ENCODE data around the gene USP34. TPM values are rescaled to one million over a fixed set of nuclear protein-coding genes. Genes with fewer than 3 reads are reported as not detected.

Gene USP34
- total and polyA plus RNA-seq, 9 donors: 57.4 to 132 (median 116) TPM

- no peak overlapping the region for H3K27ac ChIP-seq
- 88 to 92% (median 90%) methylated on average over 14 of the region's 14 CpGs for WGBS, 3 donors
- no peaks in the 10 kb centered on the region for H3K27me3 ChIP-seq
- DNase-seq: no peak
- H3K4me1 ChIP-seq (ENCODE audit: insufficient read depth): peaks cover 2% of the 10 kb centered on the region
- H3K9me3 ChIP-seq: no peaks in the 10 kb centered on the region
- intact Hi-C loops (cut with DNase I): no loop called here
- H3K36me3 ChIP-seq: no peaks in the 10 kb centered on the region
- TF ChIP-seq CTCF (IDR thresholded peaks at IDR 0.05): no peak
- no peak for TF ChIP-seq POLR2A (IDR thresholded peaks at IDR 0.05)
- no peak for TF ChIP-seq EP300 (IDR thresholded peaks at IDR 0.05)
- H3K4me3 ChIP-seq: no peak overlapping the region
These were observed 101.9 kb downstream of the USP34 start for GRCh38 chr2:61368687-61369665.

- no peak overlapping the region for H3K4me3 ChIP-seq
- no peak overlapping the region for H3K27ac ChIP-seq
- H3K4me1 ChIP-seq (ENCODE audit: insufficient read depth): peaks cover 2% of the 10 kb centered on the region
- no peaks in the 10 kb centered on the region for H3K9me3 ChIP-seq
- DNase-seq: no peak
- WGBS, 3 donors: 80 to 95% (median 92%) methylated on average over 12 of the region's 12 CpGs
- H3K36me3 ChIP-seq: no peaks in the 10 kb centered on the region
- intact Hi-C loops (cut with DNase I): no loop called here
- no peaks in the 10 kb centered on the region for H3K27me3 ChIP-seq
- TF ChIP-seq POLR2A (IDR thresholded peaks at IDR 0.05) (no peak), EP300 (IDR thresholded peaks at IDR 0.05) (no peak), CTCF (IDR thresholded peaks at IDR 0.05) (no peak)
These were observed 103.7 kb downstream of the USP34 start for GRCh38 chr2:61367177-61367576.

- Histone ChIP-seq H3K4me1 (ENCODE audit: insufficient read depth) (no peaks in the 10 kb centered on the region), H3K4me3 (no peak overlapping the region), H3K9me3 (no peaks in the 10 kb centered on the region), H3K27me3 (no peaks in the 10 kb centered on the region), H3K36me3 (no peaks in the 10 kb centered on the region), H3K27ac (no peak overlapping the region)
- no peak for TF ChIP-seq CTCF (IDR thresholded peaks at IDR 0.05)
- no peak for TF ChIP-seq POLR2A (IDR thresholded peaks at IDR 0.05)
- TF ChIP-seq EP300 (IDR thresholded peaks at IDR 0.05): no peak
- WGBS, 3 donors: 95 to 99% (median 97%) methylated on average over 2 of the region's 2 CpGs
- intact Hi-C loops (cut with DNase I): no loop called here
- no peak for DNase-seq
These were observed 107.3 kb downstream of the USP34 start for GRCh38 chr2:61363580-61363979.

GRCh38 chr2:61362873-61363272 is 108.0 kb downstream of the USP34 start:
- Histone ChIP-seq H3K36me3 (no peaks in the 10 kb centered on the region), H3K9me3 (no peaks in the 10 kb centered on the region), H3K27me3 (no peaks in the 10 kb centered on the region), H3K4me3 (no peak overlapping the region), H3K27ac (no peak overlapping the region), H3K4me1 (ENCODE audit: insufficient read depth) (no peaks in the 10 kb centered on the region)
- intact Hi-C loops (cut with DNase I): no loop called here
- DNase-seq: no peak
- TF ChIP-seq POLR2A (IDR thresholded peaks at IDR 0.05): no peak
- TF ChIP-seq CTCF (IDR thresholded peaks at IDR 0.05): no peak
- no peak for TF ChIP-seq EP300 (IDR thresholded peaks at IDR 0.05)
- 95 to 99% (median 97%) methylated on average over 1 of the region's 1 CpG for WGBS, 3 donors

Measured in ovary (tissue), 9 donors.